Thyroid gland (tissue), 4 donors: Measurements from ENCODE around the gene COX6A1.

Experiments used
- CTCF ChIP-seq, 6 experiments: fragments of 200-600 bp in 3 of 6; fragments of 450-650 bp in 3 of 6; sonication (generic) in 3 of 6; IDR thresholded peaks; one replicate each; pipeline ENCODE4 v1.5.1; 2016 to 2019; ENCODE audit warnings: antibody characterized with exemption in 6 of 6, mild to moderate bottlenecking in 2 of 6, inconsistent platforms in 1 of 6, moderate library complexity in 1 of 6
- POLR2A ChIP-seq, 2 donors: fragments of 450-650 bp; IDR thresholded peaks; one replicate each; pipeline ENCODE4 v1.6.1; 2017; ENCODE audit warnings: antibody characterized with exemption in 2 of 2, mild to moderate bottlenecking in 2 of 2, moderate library complexity in 1 of 2

- TF ChIP-seq CTCF (IDR thresholded peaks at IDR 0.05) (no peak), POLR2A (IDR thresholded peaks at IDR 0.05) (no peak)
These were observed 50.2 kb downstream of the COX6A1 start for GRCh38 chr12:120488057-120488640.
